GM23338 (cell line): Measurements from ENCODE around the gene C22orf42. TPM values are rescaled to one million over a fixed set of nuclear protein-coding genes. Genes with fewer than 3 reads are reported as not detected.

ENCODE experiments used
- CREB1 ChIP-seq: fragments of 250-450 bp; sonication (Bioruptor Pico); IDR thresholded peaks from 2 replicates; pipeline ENCODE4 v1.5.0; 2020; ENCODE audit warnings: low read depth, mild to moderate bottlenecking, moderate library complexity
- EZH2phosphoT487 ChIP-seq: fragments of 200-600 bp; sonication (generic); IDR thresholded peaks from one replicate; pipeline ENCODE4 v1.8.1; 2018; ENCODE audit warnings: antibody characterized with exemption; ENCODE audit not compliant: unreplicated experiment
- NANOG ChIP-seq: IDR thresholded peaks from 2 replicates; pipeline ENCODE4 v1.6.1; 2016; ENCODE audit warnings: antibody characterized with exemption, borderline replicate concordance
- STAT1 ChIP-seq: IDR thresholded peaks from one replicate; pipeline ENCODE4 v1.6.1; 2016; ENCODE audit warnings: antibody characterized with exemption; ENCODE audit not compliant: unreplicated experiment
- ZNF114 ChIP-seq: fragments of 250-450 bp; sonication (Bioruptor Pico); IDR thresholded peaks from 2 replicates; pipeline ENCODE4 v1.5.0; 2020; ENCODE audit warnings: mild to moderate bottlenecking, moderate library complexity
- ZNF331 ChIP-seq: fragments of 250-450 bp; sonication (Bioruptor Pico); IDR thresholded peaks from 2 replicates; pipeline ENCODE4 v1.5.0; 2020; ENCODE audit warnings: low read depth, mild to moderate bottlenecking, moderate library complexity
- ZNF462 ChIP-seq: fragments of 250-450 bp; sonication (Bioruptor Pico); IDR thresholded peaks from 2 replicates; pipeline ENCODE4 v1.5.0; 2020; ENCODE audit warnings: mild to moderate bottlenecking, moderate library complexity
- polyA plus RNA-seq: library from polyadenylated mRNA; unstranded; fragments of >200 nt; fragmentation: Nextera tagmentation; extraction: Ambion mirVana; gene quantifications from 2 replicates; pipeline ENCODE4 v1.2.1, GENCODE V29; 2016
- total RNA-seq: library from RNA; depleted of rRNA; stranded (reverse); fragments of >200 nt; shearing (Covaris generic); gene quantifications from 2 replicates; pipeline ENCODE4 v1.2.3, GENCODE V29; 2014
- TF ChIP-seq, protein P1 (sequence below): IDR thresholded peaks from one replicate; pipeline ENCODE4 v1.6.1; 2018; ENCODE audit warnings: antibody characterized with exemption; ENCODE audit not compliant: unreplicated experiment

C22orf42 gene
- total and polyA plus RNA-seq, 2 experiments from 2014 or later = 0.76 to 1.2 TPM

- TF ChIP-seq ZNF462 (CRISPR knock-in tag) (no peak), STAT1 (no peak), ZNF331 (no peak), CREB1 (CRISPR knock-in tag) (no peak), ZNF114 (CRISPR knock-in tag) (no peak), EZH2phosphoT487 (no peak), NANOG (no peak)
- TF ChIP-seq, protein P1, sequence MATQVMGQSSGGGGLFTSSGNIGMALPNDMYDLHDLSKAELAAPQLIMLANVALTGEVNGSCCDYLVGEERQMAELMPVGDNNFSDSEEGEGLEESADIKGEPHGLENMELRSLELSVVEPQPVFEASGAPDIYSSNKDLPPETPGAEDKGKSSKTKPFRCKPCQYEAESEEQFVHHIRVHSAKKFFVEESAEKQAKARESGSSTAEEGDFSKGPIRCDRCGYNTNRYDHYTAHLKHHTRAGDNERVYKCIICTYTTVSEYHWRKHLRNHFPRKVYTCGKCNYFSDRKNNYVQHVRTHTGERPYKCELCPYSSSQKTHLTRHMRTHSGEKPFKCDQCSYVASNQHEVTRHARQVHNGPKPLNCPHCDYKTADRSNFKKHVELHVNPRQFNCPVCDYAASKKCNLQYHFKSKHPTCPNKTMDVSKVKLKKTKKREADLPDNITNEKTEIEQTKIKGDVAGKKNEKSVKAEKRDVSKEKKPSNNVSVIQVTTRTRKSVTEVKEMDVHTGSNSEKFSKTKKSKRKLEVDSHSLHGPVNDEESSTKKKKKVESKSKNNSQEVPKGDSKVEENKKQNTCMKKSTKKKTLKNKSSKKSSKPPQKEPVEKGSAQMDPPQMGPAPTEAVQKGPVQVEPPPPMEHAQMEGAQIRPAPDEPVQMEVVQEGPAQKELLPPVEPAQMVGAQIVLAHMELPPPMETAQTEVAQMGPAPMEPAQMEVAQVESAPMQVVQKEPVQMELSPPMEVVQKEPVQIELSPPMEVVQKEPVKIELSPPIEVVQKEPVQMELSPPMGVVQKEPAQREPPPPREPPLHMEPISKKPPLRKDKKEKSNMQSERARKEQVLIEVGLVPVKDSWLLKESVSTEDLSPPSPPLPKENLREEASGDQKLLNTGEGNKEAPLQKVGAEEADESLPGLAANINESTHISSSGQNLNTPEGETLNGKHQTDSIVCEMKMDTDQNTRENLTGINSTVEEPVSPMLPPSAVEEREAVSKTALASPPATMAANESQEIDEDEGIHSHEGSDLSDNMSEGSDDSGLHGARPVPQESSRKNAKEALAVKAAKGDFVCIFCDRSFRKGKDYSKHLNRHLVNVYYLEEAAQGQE = no peak
Observed at GRCh38 chr22:32132126-32132525, 27.0 kb downstream of the C22orf42 start (continued).
